Astrocyte (in vitro differentiated cells and primary cell): ENCODE data around the gene TRPC4.

Source experiments
- EZH2 ChIP-seq: IDR thresholded peaks from 2 replicates; pipeline ENCODE4 v1.6.1; 2012; ENCODE audit warnings: mild to moderate bottlenecking, low read length, inconsistent platforms; ENCODE audit not compliant: insufficient read depth
- TF ChIP-seq, protein P1 (sequence below): IDR thresholded peaks from 2 replicates; pipeline ENCODE4 v1.5.1; 2011; ENCODE audit warnings: low read depth, mild to moderate bottlenecking, inconsistent platforms, low read length, moderate library complexity; ENCODE audit not compliant: insufficient read depth

DNA sequence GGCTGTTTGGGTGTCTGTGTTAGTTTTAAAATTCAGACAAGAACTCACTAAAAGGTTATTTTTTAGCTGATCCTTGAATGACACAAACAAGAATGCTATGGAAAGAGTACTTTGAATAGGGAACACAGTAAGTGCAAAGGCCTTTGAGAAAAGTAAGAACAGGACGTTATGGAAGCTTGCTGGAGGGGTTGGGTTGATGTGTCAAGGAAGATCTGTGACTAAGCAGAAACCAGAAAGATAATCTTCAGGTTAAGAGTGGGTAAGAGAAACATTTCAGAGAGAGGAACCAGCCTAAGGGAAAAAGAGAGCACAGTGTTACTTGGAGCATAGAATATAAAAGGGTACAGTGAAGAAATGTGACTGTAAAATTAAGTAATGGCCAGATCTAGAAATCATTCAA, 41.2 kb upstream of the TRPC4 start:
- TF ChIP-seq, protein P1, sequence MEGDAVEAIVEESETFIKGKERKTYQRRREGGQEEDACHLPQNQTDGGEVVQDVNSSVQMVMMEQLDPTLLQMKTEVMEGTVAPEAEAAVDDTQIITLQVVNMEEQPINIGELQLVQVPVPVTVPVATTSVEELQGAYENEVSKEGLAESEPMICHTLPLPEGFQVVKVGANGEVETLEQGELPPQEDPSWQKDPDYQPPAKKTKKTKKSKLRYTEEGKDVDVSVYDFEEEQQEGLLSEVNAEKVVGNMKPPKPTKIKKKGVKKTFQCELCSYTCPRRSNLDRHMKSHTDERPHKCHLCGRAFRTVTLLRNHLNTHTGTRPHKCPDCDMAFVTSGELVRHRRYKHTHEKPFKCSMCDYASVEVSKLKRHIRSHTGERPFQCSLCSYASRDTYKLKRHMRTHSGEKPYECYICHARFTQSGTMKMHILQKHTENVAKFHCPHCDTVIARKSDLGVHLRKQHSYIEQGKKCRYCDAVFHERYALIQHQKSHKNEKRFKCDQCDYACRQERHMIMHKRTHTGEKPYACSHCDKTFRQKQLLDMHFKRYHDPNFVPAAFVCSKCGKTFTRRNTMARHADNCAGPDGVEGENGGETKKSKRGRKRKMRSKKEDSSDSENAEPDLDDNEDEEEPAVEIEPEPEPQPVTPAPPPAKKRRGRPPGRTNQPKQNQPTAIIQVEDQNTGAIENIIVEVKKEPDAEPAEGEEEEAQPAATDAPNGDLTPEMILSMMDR: no peak
- TF ChIP-seq EZH2: no peak
